Retina (tissue), 1 donor: ENCODE results near the gene CYB561D2.

Experiments
- DNase-seq: peaks from one replicate; pipeline ENCODE4 v3.0.0-alpha.2; 2016

Gene CYB561D2

DNA sequence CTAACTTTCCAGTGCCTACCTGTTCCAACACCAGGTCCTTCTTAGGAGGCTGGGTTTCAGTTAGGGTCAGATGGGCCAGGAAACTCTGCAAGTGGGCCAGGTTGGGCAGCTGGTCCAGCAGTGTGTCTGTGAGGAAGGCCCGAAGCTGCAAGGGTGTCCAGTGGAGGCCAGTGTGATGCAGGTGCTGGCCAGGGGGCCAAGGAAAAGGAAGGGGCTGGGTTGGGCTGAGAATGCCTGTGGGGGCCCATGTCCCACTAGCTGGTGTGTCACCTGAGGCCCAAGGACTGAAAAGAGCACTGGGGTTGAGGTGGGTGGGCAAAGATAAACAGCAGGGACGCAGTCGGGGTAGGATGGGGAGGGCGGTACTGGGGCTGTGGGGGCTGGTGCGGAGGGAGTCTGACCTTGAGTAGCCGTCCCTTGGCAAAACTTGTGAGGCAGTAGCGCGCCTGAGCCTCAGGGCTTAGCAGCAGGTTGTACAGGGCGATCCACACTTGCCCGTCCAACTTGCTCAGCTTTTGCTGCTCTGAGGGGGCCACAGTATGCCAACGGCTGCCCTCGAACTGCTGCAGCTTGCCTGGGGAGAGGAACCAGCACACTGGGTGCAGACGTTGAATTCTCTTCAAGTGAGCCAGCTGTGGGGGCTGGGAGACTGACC, 8.5 kb upstream of the CYB561D2 start:
- DNase-seq, result no peak

DNA sequence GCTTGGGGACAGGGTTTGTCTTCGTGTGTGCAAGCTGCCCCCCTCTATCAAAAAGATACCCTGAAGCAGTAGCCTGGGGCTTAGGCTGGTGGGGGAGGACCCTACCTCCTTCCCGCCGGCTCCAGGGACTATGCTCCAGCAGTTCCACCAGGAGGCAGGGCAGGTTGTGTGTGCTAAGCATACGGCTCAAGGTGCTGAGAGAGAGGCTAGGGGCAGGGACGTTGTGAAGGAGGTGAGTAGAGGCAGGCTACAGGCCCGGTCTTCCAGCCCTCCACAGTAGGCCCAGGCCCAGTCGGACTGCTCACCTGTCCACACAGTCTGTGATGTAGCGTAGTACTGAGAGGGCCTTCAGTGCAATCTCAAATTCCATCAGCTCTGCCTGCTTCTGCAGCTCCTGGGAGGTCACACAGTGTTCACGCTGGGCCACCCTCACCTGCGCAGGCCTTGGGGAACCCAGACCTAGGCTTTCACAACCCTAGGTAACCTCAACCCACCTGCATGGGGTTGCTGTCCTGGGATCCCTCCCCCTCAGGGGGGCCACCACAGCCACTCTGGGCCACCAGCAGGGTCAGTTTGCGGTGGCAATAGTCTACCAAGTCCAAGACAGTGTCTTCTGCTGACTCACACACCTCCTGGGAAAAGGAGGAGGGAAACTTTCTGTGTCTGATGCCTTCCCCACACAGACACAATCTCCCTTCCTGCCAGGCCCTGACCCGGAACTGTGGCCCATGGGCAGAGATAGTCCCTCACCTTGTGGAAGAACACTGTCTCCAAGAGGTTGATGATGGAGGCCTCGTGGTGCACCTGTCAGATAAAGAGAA, 7.6 kb upstream of the CYB561D2 start:
- no peak for DNase-seq

DNA sequence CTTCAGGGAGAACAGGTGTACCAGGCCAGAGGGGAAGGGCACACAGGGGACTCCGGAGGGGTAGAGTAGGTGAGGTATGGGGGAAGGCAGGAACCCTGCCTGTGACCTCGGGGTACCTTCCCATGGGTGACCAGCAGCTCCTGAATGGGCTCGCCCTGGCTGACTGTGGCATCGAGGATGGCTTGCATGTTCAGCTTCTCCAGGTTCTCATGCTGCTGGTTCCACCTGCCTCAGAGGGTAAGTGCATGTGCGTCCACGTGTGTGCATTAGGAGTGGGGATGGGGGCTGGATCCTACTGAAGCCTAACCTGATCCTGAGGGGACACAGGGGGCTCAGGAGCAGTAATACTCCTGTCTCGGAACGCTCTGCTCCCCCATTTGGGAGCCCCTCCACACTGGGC, 5.7 kb upstream of the CYB561D2 start:
- DNase-seq, result no peak

DNA sequence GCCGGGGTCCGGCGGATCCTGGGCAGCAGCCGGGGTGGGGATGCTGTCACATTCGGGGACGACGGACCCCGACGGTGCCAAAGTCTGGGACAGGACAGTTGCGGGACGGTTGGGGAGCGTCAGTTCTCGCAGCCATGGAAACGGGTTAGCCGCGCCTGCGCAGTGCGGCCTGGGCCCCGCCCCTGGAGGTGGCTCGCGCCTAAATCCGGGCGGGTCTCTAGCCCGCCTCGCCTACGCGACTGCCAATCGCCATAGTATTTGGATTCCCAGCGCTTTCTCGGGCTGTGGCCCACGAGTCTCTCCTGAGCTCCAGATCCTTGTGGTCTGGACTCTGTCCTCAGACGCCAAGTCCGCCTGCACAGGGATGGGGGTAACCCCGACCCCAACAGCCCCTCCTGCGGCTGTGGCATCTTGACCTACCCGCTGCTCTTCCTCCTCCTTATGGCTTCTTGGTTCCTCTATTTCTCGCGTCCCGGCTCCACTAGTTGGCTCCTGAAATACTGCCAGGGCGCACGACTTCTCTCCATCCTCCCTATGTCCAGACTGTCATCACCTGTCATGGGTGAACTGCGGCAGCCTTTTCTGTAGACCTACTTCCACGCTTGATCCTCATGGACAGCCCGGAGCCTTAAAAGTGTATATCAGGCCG, 5.0 kb upstream of the CYB561D2 start, which contains the start of gene ZMYND10:
ZMYND10 (minus strand) TSS at position 147 of the 649 bp plus-strand sequence. CDS start 153 bp downstream, outside the sequence.
- peak; percentile 87 for DNase-seq

DNA sequence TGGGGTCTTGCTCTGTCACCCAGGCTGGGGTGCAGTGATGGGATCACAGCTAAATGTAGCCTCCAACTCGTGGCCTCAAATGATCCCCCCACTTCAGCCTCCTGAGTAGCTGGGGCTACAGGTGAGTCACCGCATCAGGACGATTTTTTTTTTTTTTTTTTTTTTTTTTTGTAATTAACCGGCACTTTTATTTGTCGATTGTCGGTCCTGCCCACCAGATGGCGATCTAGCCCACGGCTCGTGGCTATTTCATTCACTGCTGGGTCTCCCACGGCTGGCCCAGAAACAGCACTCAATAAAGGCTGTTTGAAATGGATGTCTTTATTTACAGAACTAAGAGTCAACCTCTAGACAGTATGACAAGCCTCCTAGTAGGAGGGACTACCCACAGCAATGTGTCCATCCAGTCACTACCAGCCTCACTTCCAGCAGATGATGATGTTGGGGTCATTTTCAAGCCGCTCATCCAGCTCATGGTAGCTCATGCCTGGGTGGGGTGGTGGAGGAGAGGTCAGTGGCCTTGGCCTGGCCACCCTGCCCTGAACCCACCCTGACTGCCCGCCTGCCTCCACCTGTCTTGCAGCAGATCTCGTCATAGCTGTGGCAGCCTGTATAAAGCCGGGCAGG, 3.4 kb upstream of the CYB561D2 start:
- DNase-seq, result peak; percentile 77

DNA sequence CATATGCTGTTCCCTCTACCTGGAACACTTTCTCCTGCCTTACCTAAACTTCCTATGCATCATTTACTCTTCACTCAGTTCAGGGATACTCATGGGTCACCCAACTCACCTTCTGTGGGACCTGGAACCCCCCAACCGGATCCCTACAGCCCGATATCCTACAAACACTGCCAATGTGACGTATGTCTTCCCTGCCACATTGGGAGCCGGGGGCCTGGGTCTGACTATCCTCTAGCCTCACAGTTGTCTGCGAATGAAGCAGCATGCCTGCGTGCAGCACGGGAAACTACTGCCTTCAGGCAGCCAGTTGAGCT, 492 bp upstream of the CYB561D2 start:
- no peak for DNase-seq

DNA sequence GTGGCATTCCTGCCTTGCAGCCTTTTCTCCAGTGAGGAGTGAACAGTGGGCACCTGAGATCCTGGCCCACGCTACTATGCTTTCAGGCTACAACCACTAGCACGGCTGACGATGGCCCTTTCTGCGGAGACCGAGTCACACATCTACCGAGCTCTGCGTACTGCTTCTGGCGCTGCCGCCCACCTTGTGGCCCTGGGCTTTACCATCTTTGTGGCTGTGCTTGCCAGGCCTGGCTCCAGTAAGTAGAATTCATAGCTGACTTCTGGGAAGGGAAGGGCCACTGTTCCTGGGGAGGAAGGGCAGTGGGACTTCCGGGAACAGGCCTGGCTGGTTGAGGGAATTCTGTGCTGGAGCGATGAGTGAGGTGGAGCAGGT, 648 bp downstream of the CYB561D2 start:
- no peak for DNase-seq

DNA sequence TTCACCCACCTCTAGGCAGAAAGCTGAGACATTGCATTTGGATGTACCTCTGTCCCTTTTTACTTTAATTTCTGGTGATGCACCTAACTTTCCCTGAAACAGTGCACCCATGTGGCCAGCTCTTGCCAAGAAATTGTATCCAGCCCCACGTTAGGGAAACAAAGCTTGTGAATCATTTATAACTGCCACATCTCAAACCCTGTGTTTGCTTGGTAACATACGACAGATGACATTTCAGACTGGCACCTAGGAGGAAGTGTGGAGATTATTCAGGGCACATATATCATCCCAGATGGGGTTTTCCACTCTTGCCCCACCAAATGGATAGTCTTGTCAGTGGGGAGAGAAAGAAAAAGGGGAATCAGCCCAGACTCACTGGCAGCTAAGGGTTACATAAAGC, 2.1 kb downstream of the CYB561D2 start:
- no peak for DNase-seq

DNA sequence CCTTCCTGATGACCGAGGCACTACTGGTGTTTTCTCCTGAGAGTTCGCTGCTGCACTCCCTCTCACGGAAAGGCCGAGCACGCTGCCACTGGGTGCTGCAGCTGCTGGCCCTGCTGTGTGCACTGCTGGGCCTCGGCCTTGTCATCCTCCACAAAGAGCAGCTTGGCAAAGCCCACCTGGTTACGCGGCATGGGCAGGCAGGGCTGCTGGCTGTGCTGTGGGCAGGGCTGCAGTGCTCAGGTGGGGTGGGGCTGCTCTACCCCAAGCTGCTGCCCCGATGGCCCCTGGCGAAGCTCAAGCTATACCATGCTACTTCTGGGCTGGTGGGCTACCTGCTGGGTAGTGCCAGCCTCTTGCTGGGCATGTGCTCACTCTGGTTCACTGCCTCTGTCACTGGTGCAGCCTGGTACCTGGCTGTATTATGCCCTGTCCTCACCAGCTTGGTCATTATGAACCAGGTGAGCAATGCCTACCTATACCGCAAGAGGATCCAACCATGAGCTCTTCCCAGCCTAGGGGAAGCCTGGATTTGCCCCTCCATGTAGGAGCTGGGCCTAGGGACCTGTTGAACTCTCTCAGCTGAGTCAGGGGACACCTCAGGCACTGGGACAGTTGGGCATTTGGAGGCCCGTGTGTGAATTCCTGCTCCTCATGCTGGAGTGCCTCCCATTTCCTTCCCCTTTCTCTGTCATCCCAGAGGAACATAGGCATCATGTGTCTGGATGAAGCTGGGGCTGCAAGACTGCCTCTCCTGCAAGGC, 2.8 kb downstream of the CYB561D2 start:
- DNase-seq, result no peak

DNA sequence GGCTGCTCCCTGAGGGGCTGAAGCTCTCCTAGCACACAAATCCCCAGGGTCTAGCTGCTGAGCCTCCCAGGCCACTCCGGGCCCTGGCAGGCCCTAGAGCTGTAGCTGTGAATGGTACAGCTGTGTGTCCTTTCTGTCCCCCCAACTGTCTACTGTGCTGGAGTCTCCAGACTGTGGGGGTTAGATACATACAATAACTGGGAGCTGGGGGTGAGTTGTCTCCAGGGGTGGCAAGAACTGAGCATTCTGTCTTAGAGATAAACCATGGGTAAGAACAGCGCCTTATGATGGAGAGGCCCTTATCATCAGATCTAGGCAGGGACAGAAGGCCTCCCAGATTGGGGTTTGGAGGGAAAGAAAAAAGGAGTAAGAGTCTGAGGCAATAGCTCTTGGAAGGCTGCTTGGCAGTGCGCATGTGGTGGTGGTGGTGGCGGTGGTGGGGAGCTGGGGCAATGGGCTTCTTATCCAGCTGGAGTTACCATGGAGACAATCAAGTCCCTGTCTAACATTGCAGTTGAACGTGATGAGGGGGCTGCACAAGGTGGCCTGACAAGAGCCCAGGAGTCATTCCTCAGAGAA, 3.6 kb downstream of the CYB561D2 start:
- DNase-seq, result no peak

DNA sequence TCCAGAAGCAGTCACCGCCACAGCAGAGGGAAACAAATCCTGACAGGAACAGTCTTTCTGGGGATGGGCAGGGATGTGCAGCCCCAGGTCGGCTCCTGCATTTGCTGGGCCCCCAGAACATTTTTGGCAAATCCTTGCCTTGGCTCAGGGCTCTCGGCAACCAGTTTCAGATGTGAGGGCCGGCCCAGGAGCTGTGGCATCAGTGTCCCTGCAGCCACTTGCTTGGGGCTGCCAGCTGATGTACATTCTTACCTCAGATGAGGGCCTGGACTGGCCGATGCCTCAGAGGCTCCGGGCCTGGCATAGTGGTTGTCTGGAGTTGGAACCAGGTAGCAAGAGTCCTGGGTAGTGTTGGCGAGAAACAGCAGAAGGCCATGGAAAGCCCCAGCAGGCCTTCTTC, 4.2 kb downstream of the CYB561D2 start:
- no peak for DNase-seq

DNA sequence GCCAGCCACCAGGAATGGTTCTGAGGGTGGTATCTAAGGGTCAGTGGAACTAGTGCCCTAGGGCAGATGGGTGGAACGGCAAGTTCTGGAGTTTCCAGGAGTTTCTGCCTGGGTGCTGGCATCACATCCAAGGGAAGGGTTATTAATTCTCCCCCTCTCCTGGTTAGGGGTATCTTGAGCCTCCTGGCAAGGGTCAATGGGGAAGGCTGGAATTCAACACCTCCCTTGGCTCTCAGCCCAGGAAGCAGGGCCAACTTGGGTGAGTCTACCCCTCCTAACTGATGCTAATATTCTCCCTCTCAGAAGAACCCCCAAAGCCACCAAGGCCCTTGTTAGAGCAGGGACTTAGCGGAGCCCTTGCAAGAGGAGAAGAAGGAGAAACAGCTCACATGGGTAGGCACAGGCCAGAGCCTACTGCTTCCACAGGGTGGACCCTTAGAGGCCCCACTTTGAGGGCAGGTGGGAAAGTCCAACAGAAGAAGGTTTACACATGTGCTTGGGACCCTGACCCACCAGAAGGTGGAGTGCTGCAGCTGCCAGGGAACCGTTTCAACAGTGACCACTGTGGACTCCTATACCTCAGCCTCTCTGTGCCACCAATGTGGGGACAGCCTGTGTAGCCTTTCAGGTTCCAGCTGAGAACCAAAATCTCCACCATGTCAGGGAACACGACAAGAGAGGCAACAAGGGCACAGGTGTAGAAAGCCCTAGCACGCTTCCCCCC, 5.3 kb downstream of the CYB561D2 start:
- no peak for DNase-seq

DNA sequence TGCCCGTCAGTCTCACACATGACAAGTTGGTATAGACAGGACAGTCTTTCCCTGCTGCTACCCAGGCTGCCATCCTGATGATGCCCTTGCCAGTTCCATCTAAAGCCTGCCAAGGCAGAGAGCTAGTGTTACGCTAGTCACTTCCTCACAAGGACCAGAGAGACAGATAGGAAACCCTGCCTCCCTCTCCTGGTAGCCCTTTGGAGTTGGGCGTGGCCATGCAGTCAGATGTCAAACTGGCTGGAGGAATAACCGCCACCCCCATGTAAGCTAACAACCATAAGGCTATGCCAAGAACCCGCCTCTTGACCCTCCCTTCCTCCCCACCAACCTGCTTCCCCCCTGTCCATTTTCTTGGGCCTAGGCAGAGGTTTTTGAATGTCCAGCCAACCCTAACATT, 5.9 kb downstream of the CYB561D2 start:
- no peak for DNase-seq

DNA sequence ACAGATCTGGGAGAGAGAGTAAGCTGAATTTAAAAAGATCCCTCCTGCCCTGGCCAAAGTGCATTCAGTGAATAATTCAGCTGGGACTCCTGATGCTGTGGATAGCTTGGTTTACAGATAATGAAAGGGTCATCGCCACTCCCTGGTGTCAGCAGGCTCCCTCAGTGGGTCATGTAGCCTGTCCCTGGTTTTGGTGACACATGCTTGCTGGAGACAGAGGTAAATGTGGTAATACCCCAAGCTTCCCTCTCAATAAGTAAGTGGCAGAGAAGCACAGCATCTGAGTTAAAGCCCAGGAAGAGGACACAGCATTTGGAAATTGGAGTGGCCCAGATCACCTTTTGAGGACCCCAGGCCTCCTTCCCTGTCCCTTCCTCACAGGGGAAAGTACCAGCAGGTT, 6.8 kb downstream of the CYB561D2 start:
- DNase-seq, result no peak

DNA sequence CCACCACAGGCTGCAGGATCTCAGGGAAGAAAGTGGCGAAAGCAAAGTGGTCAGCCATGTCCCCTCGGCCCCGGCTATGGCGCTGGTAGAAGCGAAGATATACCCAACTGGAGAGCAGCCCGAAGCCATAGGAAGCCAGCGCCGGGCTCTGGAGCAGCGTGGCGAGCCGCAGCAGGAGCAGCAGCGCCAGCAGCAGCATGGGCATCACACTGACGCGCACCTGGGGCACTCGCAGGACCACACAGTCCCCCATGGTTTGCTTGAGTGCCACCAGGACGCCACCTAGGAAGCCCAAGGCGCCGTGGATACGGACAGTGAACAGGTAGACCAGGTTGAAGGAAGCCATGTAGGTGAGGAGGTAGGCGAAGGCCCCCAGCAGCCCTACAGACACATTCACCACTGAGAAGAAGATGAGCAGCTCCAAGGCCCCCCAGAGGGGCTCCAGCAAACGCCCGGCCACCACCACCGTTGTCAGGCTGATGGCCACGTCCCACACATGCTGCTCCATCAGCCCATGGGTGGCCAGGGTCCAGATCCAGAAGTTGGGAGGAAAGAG, 7.8 kb downstream of the CYB561D2 start:
- DNase-seq, result no peak

DNA sequence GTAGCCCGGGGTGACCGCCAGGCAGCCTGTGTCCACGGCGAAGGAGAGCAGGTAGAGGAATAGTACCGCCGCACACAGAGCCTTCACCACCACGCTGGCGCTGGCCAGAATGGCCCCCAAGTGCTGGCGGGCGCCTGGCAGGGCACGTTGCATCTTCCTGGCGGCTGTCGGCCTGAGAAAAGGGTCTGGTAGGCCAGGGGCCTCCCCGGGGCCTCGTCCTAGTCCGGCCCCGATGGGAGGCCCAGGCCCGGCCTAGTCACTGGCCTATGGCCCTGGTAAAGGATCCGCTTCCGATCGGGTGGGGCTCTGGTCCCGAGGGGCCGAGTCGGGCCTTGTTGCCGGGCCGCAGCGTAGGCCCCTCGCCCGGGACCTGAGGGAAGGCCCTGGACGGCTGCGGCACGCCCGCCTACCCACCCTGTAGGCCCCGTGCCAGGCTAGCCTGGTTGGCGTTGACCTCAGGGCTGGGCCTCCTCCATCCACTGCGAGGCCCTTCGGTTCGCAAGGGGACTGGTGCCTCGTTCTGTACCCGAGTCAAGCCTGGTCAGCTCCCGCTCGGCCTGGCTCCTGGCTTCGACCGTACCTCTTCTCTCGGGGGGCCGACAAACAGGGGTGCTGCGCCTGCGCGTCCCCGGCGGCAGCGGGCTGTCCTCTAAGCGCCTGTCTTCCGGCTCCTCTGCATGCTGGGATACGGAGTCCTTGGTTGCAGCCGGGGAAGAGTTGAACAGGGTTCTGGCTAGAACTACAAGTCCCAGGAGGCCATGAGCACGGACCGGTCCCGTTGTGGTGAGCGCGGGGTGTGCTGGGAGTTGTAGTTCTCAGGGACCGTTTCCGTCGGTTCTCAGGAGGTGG, 8.5 kb downstream of the CYB561D2 start, which contains the start of gene TMEM115:
TMEM115 (minus strand) TSS at position 611 of the 849 bp plus-strand sequence; CDS start at position 153, 458 bp downstream.
- peak; percentile 95 for DNase-seq

DNA sequence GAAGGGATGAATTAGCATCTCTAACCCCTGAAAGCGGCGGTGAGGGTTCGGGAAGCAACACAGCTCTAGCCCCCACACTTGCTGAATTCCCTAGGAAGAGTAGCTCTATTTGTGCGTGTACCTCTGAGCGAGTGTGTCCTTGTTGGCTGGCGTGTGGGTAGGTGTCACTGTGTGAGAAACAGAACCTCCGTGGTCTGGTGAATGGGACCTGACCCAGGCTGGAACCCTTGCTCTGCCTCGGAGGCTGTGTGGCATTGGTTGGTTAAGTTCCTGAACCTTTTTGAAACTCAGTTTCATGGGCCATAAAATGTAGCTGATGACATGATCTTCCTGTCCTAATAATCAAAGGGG, 9.1 kb downstream of the CYB561D2 start:
- DNase-seq, result no peak

DNA sequence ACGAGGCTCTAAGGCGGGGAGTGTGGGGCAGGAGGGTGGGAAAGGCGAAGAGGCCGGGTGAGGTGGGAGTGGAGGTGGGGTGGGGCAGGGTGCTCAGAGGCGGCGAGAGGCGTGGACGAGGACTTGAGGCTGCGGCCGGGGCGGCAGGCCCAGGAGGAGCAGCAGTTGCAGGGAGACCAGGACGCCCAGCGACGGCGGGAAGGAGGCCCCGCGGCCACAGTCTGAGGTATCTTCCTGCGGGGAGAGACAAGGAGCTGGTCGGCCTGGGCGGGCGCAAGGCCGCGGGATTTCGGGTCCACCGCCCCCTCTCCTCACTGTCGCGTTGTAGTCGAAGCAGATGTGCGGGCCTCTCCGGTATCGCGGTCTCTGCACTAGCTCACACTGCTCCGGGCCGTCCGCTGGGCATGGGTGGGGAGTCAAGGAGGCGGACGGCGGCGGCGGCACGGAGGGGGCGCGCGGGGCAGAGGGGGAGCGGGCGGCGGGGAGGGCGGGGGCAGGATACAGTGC, 14.0 kb downstream of the CYB561D2 start:
- DNase-seq, result peak; percentile 75

DNA sequence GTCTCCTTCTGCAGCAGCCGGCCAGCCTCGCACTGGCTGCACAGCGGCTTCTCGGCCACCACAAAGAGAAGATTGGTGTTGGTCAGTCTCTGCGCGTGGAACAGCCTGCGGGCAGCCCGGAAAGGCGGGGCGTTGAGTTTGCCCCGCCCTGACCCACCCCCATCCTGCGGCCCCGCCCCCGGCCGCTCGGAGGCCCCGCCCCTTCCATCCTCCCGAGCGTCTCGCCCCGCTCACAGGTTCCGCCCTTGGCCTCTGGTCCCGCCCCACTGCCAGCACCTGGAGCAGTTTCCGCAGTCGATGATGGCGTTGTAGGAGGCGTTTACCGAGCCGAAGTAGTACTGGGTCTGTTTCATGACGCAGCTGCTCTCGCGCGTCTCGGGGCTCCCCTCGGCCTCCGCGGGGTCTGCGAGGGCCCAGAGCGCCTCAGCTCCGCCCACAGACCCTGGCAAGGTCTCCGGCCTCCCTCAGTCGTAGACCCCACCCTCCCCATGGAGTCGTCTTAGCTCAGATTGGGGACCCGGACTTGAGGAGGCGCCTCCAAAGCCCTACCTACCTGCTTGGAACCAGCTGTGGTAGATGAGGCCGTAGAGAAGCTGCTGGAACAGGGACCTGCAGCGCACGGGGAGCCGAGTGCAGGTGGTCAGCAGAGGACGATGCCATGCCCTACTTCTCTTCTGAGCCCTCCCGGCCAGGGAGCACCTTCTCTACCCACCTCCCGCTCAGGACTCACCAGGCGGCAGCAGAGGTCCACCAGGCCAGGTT, 14.6 kb downstream of the CYB561D2 start:
- DNase-seq, result peak; percentile 81
